Measurements from ENCODE around the gene USP5. TPM values are rescaled to one million over a fixed set of nuclear protein-coding genes. Genes with fewer than 3 reads are reported as not detected.

The USP5 gene
- polyA plus RNA-seq, 1 experiment: 90.0 TPM

DNA sequence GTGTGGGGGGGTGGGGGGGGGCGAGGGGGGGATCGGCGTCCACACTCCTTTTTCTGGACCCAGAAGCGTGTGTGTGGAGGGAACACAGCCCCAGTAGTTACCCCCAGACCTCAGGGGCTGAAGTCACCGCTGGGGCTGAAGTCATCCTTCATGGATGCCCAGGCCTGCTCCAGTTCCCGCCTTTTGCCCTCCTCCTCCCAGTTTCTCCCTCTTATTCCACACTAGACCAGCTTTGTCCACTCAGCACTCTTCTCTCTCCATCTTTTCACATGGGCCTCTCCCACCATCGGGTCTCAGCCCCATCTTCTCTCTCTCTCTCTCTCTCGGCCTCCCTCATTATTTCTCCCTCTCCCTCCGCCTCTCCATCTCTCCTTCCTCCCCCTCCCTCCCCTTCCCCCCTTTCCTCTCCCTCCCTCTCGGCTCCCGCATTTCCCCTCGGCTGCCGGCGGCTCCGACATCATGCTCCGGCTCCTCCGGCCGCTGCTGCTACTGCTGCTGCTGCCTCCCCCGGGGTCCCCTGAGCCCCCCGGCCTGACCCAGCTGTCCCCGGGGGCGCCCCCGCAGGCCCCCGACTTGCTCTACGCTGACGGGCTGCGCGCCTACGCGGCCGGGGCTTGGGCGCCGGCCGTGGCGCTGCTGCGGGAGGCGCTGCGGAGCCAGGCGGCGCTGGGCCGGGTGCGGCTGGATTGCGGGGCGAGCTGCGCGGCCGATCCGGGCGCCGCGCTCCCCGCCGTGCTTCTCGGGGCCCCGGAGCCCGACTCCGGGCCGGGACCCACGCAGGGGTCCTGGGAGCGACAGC, 23.8 kb upstream of the USP5 start, which contains the start of gene P3H3:
Gene P3H3, plus strand, starts transcription at position 426 of the 799 bp plus-strand sequence. Its CDS starts 34 bp downstream, at position 460.
- CTCF ChIA-PET: interaction anchor here (0.8 to 12.9 kb wide), 9 partner anchors 11 to 208 kb away, joined by 3 to 92 read pairs (median 4); partner anchors contain the start of genes CDCA3, MLF2 and USP5
- peak within 1 kb of the TSS; percentile 93 for H3K4me3 ChIP-seq (ENCODE audit: low read depth, low read length)

DNA sequence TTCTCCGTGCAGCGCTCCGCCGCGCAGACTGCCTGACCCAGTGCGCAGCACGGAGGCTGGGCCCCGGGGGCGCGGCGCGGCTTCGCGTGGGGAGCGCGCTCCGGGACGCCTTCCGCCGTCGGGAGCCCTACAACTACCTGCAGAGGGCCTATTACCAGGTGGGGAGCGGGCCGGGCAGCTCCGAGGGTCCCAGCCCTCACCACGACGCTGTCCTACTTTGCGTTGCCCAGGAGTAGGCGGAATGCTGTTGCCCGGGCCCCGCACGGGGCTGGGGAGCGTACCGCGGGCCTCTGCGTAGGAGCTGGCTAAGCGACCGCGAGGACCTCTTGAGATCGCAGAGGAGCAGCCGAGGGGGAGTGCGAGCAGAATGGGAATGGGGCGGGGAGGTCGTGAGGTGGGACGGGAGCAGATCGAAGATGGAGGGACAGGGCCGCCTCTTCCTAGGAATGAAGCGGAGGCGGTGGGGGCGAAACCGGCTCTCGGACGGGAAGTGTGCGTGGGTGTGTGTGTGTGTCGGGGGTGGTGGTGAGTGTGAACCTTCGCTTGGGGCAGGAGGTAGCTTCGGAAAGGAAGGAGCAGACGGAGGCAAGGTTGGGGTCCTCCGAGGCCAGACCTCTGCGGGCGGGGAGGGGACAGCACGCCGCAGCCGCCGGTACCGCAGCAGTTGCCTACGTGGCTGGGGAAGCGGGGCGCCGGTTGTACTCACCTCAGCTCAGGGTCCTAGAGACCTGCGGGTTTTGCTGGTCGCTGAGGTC, 23.0 kb upstream of the USP5 start:
- H3K36me3 ChIP-seq (ENCODE audit: control insufficient read depth, insufficient read depth, low read length): peaks cover 21% of the 10 kb centered on the region
- DNase-seq (ENCODE audit: low read depth): no peak
- TF ChIP-seq, protein P1, sequence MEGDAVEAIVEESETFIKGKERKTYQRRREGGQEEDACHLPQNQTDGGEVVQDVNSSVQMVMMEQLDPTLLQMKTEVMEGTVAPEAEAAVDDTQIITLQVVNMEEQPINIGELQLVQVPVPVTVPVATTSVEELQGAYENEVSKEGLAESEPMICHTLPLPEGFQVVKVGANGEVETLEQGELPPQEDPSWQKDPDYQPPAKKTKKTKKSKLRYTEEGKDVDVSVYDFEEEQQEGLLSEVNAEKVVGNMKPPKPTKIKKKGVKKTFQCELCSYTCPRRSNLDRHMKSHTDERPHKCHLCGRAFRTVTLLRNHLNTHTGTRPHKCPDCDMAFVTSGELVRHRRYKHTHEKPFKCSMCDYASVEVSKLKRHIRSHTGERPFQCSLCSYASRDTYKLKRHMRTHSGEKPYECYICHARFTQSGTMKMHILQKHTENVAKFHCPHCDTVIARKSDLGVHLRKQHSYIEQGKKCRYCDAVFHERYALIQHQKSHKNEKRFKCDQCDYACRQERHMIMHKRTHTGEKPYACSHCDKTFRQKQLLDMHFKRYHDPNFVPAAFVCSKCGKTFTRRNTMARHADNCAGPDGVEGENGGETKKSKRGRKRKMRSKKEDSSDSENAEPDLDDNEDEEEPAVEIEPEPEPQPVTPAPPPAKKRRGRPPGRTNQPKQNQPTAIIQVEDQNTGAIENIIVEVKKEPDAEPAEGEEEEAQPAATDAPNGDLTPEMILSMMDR (IDR thresholded peaks at IDR 0.05; ENCODE audit: insufficient read depth, low read depth, low read length): no peak
- CTCF ChIA-PET: interaction anchor here (0.8 to 12.9 kb wide), 9 partner anchors 10 to 209 kb away, joined by 3 to 92 read pairs (median 4); partner anchors contain the start of genes CDCA3, MLF2 and USP5
- H3K27me3 ChIP-seq (ENCODE audit: control insufficient read depth, insufficient read depth, low read length): no peaks in the 10 kb centered on the region
- H3K4me3 ChIP-seq (ENCODE audit: low read depth, low read length): peak overlapping the region; percentile 93
- POLR2A ChIA-PET: interaction anchor here (1.0 kb wide), 1 partner anchor 140 kb away, joined by 4 read pairs; the partner anchor contains the start of gene ZNF384

More for the DNA sequence above, 23.8 kb upstream of the USP5 start, which contains the start of gene P3H3:
- TF ChIP-seq, protein P1 (IDR thresholded peaks at IDR 0.05; ENCODE audit: insufficient read depth, low read depth, low read length): no peak
- no peak for DNase-seq (ENCODE audit: low read depth)
- peaks cover 16% of the 10 kb centered on the region for H3K36me3 ChIP-seq (ENCODE audit: control insufficient read depth, insufficient read depth, low read length)
- POLR2A ChIA-PET: interaction anchor here (0.6 to 1.0 kb wide), 2 partner anchors 44 to 139 kb away, joined by 4 to 5 read pairs; partner anchors contain the start of gene ZNF384
- H3K27me3 ChIP-seq (ENCODE audit: control insufficient read depth, insufficient read depth, low read length): no peaks in the 10 kb centered on the region

DNA sequence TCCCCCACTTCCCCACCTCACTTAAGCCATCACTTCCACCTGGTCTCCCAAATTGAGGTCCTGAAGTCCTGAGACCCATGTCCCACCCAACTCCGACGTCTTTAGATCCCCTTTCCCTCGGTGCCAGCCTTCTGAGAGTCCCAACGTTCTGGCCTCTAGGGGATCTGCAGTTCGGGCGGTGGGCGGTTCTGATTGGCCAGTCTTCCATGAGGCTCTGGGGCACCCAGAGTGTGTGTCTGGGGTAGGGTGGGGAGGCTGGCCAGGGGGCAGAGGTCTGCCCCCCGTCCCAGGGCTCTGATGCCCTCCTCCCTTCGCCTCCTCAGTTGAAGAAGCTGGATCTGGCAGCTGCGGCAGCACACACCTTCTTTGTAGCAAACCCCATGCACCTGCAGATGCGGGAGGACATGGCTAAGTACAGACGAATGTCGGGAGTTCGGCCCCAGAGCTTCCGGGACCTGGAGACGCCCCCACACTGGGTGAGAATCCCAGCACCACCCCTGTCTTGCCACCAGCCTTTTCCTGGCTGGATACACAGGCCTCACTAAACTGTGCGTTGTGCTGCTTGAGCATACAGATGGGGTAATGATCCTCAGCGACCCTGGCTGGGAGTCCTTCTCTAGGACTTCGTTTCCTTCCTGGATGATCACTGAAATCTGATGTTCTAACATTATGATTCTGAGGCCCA, 22.3 kb upstream of the USP5 start:
- CTCF ChIA-PET: interaction anchor here (0.8 to 12.9 kb wide), 7 partner anchors 10 to 210 kb away, joined by 3 to 92 read pairs (median 4); partner anchors contain the start of genes CDCA3, MLF2 and USP5
- peaks cover 22% of the 10 kb centered on the region for H3K36me3 ChIP-seq (ENCODE audit: control insufficient read depth, insufficient read depth, low read length)
- no peaks in the 10 kb centered on the region for H3K27me3 ChIP-seq (ENCODE audit: control insufficient read depth, insufficient read depth, low read length)
- POLR2A ChIA-PET: no interaction called here
- DNase-seq (ENCODE audit: low read depth): no peak
- peak overlapping the region; percentile 93 for H3K4me3 ChIP-seq (ENCODE audit: low read depth, low read length)
- TF ChIP-seq, protein P1 (IDR thresholded peaks at IDR 0.05; ENCODE audit: insufficient read depth, low read depth, low read length): peak; percentile 41

- H3K27me3 ChIP-seq (ENCODE audit: control insufficient read depth, insufficient read depth, low read length): no peaks in the 10 kb centered on the region
These were observed 21.6 kb upstream of the USP5 start for GRCh38 chr12:6830286-6830890.

More at GRCh38 chr12:6830286-6830890, 21.6 kb upstream of the USP5 start:
- H3K4me3 ChIP-seq (ENCODE audit: low read depth, low read length): no peak overlapping the region; the same call in 1 of the 2 replicates
- H3K36me3 ChIP-seq (ENCODE audit: control insufficient read depth, insufficient read depth, low read length): peaks cover 22% of the 10 kb centered on the region
- ChIA-PET POLR2A (interaction anchor here (0.9 kb wide), 1 partner anchor 21 kb away, joined by 4 read pairs; the partner anchor contains the start of gene USP5), CTCF (interaction anchor here (0.9 to 12.9 kb wide), 6 partner anchors 9 to 94 kb away, joined by 3 to 92 read pairs (median 4); partner anchors contain the start of genes GPR162 and MLF2)
- DNase-seq (ENCODE audit: low read depth): no peak
- TF ChIP-seq, protein P1 (IDR thresholded peaks at IDR 0.05; ENCODE audit: insufficient read depth, low read depth, low read length): no peak

All from BJ (cell line).